ENCODE results near the gene NAT16.

The NAT16 gene

DNA sequence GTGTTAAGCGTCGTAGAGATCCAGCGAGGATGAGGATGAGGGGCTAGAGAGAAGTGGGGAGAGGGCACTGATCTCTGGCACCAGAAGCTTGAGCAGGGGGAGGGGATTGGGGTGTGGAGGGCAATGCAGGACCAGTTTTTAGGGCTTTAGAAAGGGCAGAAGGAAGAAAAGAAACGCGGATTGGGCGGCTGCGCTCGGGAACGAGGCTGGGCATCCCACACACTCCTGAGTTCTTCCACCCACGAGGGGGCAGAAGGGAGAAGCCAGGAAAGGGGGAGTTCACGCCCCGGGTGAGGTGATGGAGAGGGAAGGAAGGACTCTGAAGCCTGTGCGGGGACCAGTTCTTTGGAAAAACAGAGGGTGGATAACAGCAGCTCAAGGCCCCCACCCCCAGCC lies 8.7 kb downstream of the NAT16 start:
- Mint-ChIP-seq H3K4me1 (ENCODE audit: low read depth) (peaks cover 39% of the 10 kb centered on the region), H3K27me3 (ENCODE audit: low read depth) (peaks cover 87% of the 10 kb centered on the region), H3K4me3 (peak overlapping the region; percentile 44), H3K9me3 (no peaks in the 10 kb centered on the region), H3K36me3 (ENCODE audit: low read depth) (peaks cover 2% of the 10 kb centered on the region), H3K27ac (no peak overlapping the region)
- no peak for DNase-seq (ENCODE audit: low spot score)

DNA sequence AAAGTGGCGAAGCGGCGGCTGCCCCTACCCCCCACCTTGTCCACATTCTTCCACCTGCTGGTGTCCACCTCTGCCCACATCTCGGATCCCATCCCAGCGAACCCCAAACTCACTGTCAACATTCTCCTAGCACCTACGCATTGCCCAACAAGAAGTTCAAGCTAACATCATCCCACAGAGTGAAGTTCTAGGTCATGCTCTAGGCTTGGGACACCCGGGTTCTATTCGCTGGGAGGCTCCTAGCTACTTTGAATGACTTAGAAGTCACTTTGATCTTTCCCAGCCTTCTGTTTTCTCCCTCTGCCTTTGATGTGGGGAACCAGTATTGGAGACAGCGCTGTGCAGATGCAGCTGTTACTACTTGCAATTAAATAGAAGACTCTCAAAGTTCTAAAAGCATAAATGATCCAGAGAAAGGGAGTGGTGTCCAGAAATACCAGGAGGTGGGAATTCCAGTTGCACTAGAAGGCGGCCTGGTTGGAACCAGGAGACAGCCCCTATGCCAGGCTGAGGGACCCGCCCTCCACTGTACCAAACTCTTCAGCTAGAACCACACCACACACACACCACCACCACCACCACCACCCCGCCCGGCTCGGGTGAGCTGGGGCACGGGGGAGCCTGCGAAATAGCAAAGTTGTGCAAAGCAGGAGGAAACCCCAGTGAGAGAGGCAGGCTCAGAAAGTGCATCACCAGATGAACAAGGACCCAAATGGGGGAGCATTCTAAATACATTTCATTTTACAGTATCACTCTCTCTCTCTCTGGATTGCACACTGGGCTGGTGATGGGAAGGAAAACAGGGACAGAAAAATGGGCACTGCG lies 9.3 kb downstream of the NAT16 start:
- H3K27me3 Mint-ChIP-seq (ENCODE audit: low read depth) = peaks cover 87% of the 10 kb centered on the region
- H3K4me1 Mint-ChIP-seq (ENCODE audit: low read depth) = peaks cover 44% of the 10 kb centered on the region
- DNase-seq (ENCODE audit: low spot score) = no peak
- no peaks in the 10 kb centered on the region for H3K9me3 Mint-ChIP-seq
- peak overlapping the region; percentile 17 for H3K4me3 Mint-ChIP-seq
- H3K36me3 Mint-ChIP-seq (ENCODE audit: low read depth) = peaks cover 2% of the 10 kb centered on the region
- no peak overlapping the region for H3K27ac Mint-ChIP-seq

DNA sequence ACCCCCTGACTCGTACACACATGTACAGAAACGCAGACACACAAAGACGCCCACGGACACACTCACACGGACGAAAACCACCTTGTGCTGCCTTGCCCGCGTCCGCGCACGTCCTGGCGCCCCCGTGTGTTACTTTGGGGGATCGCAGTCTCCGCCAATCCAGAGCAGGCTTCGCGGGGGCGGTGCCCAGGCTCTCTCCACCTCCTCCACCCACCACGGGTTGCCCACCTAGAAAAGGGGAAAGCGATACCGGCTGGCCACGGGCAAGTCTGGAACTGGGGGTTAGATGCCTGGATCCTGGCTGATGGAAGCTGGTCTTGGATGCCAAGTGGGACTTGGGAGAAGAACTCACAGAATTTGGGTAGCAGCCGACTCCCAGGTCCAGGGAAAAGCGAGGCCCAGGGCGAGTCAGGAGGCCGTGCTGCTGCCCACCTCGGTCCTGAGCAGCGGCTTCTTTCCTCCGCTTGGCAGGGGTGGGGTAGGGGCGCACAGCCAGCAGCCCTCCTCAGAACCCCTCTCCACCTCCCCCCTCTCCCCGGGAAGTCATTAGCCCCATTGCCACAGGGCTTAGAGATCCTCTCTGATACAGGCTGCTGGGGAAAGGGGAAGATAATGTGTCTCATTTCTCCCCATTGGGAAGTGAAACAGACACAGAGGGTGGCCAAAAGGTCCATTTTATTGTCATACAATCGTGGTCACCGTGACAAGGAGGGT lies 10.1 kb downstream of the NAT16 start:
- H3K9me3 Mint-ChIP-seq = no peaks in the 10 kb centered on the region
- H3K36me3 Mint-ChIP-seq (ENCODE audit: low read depth) = peaks cover 2% of the 10 kb centered on the region
- H3K4me1 Mint-ChIP-seq (ENCODE audit: low read depth) = peaks cover 48% of the 10 kb centered on the region
- peaks cover 87% of the 10 kb centered on the region for H3K27me3 Mint-ChIP-seq (ENCODE audit: low read depth)
- DNase-seq (ENCODE audit: low spot score) = peak; percentile 78
- H3K27ac Mint-ChIP-seq = no peak overlapping the region
- peak overlapping the region; percentile 48 for H3K4me3 Mint-ChIP-seq

DNA sequence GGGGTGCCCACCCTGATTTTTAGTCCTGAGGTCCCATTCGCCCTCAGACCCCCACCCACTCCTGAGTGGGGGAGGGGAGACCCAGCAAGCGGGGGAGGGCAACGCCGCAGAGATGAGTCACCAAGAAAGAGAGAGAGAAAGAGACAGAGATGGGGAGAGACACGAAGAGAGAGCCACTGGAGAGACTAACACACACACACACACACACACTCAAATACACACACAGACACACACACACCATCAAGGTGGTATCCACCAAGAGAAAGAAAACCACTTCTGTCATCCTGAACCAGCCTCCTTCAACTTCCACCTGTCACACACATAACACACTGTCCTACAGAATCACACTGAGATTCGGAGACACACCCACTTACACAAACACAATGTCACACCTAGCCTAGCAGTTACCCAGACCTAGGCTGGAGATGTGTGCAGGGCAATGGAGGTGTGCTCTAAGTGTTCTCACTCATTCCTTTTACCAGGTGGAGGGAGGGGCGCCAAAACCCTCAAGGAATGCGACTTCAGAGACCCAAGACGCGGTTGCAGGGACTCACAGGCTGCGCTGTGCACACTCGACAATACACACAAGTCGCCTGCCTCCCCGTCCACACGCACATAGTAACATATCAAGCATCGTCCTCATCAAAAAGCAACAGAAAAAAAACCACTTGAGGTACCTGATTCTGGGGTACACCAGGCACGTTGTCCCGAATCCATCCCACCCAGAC lies 10.8 kb downstream of the NAT16 start:
- Mint-ChIP-seq H3K27ac (no peak overlapping the region), H3K4me3 (peak overlapping the region; percentile 48), H3K27me3 (ENCODE audit: low read depth) (peaks cover 86% of the 10 kb centered on the region), H3K4me1 (ENCODE audit: low read depth) (peaks cover 52% of the 10 kb centered on the region), H3K9me3 (no peaks in the 10 kb centered on the region), H3K36me3 (ENCODE audit: low read depth) (peaks cover 2% of the 10 kb centered on the region)
- no peak for DNase-seq (ENCODE audit: low spot score)

DNA sequence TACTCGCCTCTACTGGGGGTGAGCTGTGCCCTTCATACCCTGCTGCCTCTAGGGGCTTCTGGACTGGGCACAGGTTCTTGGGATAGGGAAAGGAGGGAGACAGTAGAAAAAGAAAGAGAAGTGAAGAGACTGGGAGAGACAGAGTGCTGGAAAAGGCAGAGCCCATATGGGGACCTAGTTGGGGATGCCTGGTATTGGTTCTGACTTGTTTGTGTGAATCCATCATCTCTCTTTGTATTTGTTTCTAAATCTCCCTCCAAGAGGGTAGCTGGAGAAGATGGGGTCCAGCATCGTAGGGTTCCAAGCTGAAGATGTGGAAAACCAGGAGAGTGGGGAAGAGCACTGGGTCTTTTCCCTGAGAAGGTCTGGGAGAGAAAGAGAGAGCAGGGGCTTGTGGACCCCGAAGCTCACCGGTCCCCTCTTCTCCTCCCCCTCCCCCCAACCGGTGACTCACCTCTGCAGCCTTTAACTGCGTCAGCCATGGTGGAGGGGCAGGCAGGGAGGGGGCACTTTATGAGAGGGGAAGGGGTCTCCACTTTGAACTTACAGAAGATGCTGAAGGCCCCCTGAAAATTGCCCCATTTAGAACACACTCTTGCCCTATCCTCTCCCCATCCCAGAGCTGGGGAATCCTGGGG lies 11.6 kb downstream of the NAT16 start:
- DNase-seq (ENCODE audit: low spot score) = no peak
- H3K27me3 Mint-ChIP-seq (ENCODE audit: low read depth) = peaks cover 81% of the 10 kb centered on the region
- peak overlapping the region; percentile 33 for H3K27ac Mint-ChIP-seq
- H3K4me3 Mint-ChIP-seq = no peak overlapping the region
- H3K36me3 Mint-ChIP-seq (ENCODE audit: low read depth) = no peaks in the 10 kb centered on the region
- H3K9me3 Mint-ChIP-seq = no peaks in the 10 kb centered on the region
- H3K4me1 Mint-ChIP-seq (ENCODE audit: low read depth) = peaks cover 47% of the 10 kb centered on the region

DNA sequence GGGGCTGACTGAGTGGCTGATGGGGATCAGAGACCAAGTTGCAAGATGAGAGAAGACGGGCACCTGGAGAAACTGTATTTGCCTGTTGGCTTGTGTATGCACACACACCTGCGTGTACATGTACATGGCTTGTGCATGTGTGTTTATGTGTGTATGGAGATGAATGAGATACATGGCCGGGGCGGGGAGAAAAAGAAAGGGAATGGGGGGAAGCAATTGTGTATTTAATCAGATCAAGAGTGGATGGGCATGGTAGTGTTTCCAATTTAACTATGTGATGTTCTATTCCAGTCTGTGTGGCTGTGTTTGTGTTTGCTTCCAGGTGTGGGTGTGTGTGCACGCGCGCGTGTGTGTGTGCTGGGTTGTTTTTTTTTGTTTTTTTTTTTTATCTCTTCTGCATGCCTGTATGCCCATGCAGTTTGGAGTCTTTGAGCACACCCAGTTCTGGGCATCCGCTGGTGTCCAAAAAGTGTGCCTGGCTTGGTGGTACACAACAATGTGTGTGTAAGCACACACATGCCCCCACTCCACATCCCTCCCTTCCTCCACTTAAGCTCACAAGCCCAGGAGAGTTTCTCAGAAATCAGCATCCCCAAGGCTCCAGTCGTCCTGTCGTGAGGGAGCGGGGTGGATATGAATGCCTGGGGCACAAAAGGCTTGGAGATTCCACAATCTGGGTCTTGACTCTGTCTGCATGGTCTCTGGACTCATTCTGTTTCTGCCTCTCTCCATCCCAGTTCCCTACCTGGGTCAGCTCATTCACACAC lies 12.3 kb downstream of the NAT16 start:
- DNase-seq (ENCODE audit: low spot score) = no peak
- peaks cover 47% of the 10 kb centered on the region for H3K4me1 Mint-ChIP-seq (ENCODE audit: low read depth)
- no peaks in the 10 kb centered on the region for H3K9me3 Mint-ChIP-seq
- no peaks in the 10 kb centered on the region for H3K36me3 Mint-ChIP-seq (ENCODE audit: low read depth)
- peaks cover 78% of the 10 kb centered on the region for H3K27me3 Mint-ChIP-seq (ENCODE audit: low read depth)
- H3K4me3 Mint-ChIP-seq = no peak overlapping the region
- no peak overlapping the region for H3K27ac Mint-ChIP-seq

DNA sequence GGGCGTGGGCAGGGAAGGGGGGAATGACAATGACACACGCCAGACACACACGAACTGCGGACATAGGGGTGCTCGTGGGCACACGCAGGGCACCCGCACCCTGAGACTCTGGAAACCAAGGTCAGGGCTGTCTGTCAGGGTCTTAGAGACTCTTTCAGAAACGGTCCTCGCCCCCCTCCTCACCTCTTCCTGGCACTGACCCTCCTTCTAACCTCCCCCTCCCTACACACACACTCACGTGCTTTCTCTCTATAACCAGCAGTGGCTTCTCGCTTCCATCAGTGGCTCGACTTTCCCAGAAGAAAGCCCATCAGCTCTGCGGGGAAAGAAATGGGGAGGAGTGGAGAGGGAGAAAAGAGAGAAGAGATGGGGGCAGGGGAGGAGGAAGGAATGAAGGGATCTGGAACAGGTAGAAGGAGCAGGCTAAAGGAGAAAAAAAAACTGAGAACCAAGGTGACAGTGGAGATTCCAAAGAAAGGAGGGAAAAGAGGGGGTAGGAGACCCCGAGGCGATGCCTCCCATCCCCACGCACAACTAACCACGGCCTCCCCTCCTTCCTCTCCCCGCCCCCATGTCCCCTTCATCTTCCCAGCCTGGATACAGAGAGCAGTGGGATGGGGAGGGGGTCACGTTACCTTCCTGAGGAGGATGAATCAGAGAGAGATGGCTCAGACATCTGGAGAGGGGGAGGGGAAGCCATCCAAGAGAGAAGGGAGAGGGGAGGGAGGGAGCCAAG lies 13.0 kb downstream of the NAT16 start:
- no peaks in the 10 kb centered on the region for H3K36me3 Mint-ChIP-seq (ENCODE audit: low read depth)
- peaks cover 78% of the 10 kb centered on the region for H3K27me3 Mint-ChIP-seq (ENCODE audit: low read depth)
- H3K27ac Mint-ChIP-seq = peak overlapping the region; percentile 41
- H3K4me3 Mint-ChIP-seq = no peak overlapping the region
- peaks cover 49% of the 10 kb centered on the region for H3K4me1 Mint-ChIP-seq (ENCODE audit: low read depth)
- no peaks in the 10 kb centered on the region for H3K9me3 Mint-ChIP-seq
- DNase-seq (ENCODE audit: low spot score) = no peak

DNA sequence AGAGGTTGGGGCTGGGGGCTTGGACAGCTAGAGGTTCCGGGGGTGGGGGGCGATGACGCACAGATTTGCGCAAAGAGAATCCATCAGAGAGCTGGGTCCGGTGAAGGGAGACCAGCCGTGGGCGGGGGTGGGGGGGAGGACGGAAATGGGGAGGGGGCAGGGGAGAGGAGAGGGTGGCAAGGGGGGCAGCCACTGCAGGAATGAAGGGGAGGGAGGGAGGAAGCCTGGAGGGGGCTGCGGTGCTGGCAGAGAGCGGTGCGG lies 13.5 kb downstream of the NAT16 start:
- H3K4me1 Mint-ChIP-seq (ENCODE audit: low read depth) = peaks cover 46% of the 10 kb centered on the region
- H3K27ac Mint-ChIP-seq = no peak overlapping the region
- no peaks in the 10 kb centered on the region for H3K9me3 Mint-ChIP-seq
- no peak overlapping the region for H3K4me3 Mint-ChIP-seq
- no peaks in the 10 kb centered on the region for H3K36me3 Mint-ChIP-seq (ENCODE audit: low read depth)
- DNase-seq (ENCODE audit: low spot score) = no peak
- H3K27me3 Mint-ChIP-seq (ENCODE audit: low read depth) = peaks cover 74% of the 10 kb centered on the region

DNA sequence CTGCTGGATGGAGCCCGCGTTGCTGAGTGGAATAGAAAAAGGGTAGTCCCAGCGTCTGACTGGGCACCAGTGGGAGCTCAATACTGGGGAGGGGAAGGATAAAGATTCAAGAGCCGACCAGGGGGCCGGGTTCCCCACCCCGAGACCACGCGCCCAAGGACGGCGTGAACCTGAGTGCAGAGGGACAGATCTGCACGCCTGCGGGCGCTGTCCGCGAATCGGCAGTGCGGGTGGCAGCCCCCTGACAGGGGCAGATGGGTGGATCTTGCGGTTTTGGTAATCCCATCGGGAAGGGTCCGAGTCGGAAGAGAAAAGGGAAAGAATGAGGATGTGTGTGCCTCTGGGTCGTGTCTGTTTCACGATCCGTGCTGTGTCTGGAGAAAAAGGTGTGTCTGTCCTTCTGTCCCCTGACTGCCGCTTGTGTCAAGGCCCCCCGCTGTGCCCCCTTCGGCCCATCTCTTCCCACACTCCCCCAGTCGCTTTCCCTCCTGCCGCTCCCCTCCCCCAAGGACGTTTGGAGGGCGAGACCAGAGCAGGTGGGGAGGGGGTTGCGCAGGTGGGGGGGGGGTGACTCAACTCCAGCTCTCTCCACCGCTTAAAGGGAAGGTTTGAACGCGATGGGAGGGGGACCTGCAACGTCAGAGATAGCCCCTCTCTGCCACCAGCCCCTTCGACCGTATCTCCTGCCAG lies 14.0 kb downstream of the NAT16 start:
- Mint-ChIP-seq H3K27ac (peak overlapping the region; percentile 73), H3K36me3 (ENCODE audit: low read depth) (no peaks in the 10 kb centered on the region), H3K4me1 (ENCODE audit: low read depth) (peaks cover 41% of the 10 kb centered on the region), H3K27me3 (ENCODE audit: low read depth) (peaks cover 69% of the 10 kb centered on the region), H3K9me3 (no peaks in the 10 kb centered on the region), H3K4me3 (peak overlapping the region; percentile 88)
- DNase-seq (ENCODE audit: low spot score) = no peak

DNA sequence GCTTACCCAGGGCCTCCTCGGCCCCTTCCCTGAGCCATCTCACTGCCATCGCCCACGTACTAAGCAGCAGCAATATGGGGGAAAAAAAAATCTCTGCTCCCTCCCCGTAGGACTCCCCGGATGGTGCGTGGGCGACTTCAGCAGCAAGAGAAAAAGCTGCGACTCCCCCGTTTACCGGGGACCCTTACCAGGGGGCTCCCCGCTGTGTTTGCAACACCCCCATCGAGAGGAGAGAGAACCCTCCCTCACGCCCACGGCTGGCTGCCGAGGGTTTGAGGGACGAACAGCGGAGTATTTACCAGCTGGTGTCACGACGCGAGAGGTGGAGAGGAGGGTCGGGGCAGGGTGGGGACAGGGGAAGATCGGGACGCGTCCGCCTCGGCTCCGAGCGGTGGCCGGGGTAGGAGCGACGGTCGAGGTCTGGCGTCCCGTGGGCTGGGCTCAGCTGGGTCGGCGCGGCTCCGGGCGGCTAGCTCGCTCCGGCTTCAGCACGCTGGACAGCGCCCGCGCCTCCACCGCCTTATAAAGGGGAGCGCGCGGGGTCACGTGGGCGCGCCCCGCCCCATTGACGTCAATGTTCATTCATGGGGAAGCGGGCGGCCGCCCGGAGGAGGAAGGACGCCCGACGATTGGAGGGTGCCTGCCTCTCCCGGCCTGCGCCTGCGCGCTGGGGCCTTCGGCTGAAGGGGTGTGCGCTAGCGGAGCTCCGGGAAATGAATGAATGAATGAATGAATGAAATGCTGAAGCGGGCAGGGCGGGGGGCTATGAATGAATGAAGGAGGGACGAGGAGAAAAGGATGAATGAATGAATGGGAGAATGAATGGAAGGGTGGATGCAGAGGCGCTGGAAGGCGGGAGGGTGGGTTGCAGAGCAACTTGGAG lies 14.8 kb downstream of the NAT16 start, which contains the start of gene VGF:
VGF (minus strand) TSS at position 495 of the 883 bp plus-strand sequence. CDS start 726 bp downstream, outside the sequence.
- peak; percentile 93 for DNase-seq (ENCODE audit: low spot score)
- Mint-ChIP-seq H3K4me1 (ENCODE audit: low read depth) (peaks cover 33% of the 10 kb centered on the region), H3K36me3 (ENCODE audit: low read depth) (no peaks in the 10 kb centered on the region), H3K27me3 (ENCODE audit: low read depth) (peaks cover 61% of the 10 kb centered on the region), H3K27ac (peak within 1 kb of the TSS; percentile 73), H3K4me3 (peak within 1 kb of the TSS; percentile 88), H3K9me3 (no peaks in the 10 kb centered on the region)

DNA sequence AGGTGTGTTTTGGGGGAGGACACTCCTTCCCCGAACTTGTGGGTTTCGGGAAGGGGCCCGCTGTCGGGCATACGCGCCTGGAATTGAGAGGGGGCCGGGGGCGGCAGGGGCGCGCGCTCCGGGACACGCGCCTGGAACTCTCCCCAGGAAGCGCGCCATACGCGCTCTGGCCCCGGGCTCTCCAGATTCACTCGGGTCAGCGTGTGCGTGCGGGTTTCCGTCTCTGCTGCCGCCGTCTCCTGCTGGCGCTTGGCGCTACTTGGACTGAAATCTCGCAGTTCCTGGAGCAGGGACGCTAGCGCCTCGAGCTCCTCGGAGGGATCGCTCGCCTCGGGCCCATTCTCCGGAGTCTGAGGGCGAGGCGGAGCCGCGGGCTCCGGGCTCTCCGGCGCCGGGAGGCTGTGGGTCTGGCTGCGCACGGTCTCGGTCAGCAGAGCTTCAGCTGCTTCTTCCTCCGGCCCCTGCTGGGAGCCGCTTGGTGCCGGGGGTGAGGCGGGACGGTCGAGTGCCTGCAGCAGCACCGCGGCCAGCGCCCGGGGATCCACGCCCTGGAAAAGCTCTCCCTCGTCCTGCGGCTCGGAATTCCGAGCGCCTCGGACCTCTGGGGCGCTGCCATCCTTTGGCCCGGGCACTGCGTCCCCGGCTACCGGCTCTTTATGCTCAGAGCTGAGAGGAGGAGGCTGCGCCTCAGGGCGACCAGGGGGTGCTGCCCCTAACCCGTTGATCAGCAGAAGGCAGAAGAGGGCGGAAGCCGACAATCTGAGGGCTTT lies 15.8 kb downstream of the NAT16 start:
- no peak for DNase-seq (ENCODE audit: low spot score)
- peak overlapping the region; percentile 45 for H3K4me3 Mint-ChIP-seq
- H3K27me3 Mint-ChIP-seq (ENCODE audit: low read depth) = peaks cover 51% of the 10 kb centered on the region
- H3K9me3 Mint-ChIP-seq = no peaks in the 10 kb centered on the region
- H3K4me1 Mint-ChIP-seq (ENCODE audit: low read depth) = peaks cover 26% of the 10 kb centered on the region
- H3K36me3 Mint-ChIP-seq (ENCODE audit: low read depth) = peaks cover 5% of the 10 kb centered on the region
- H3K27ac Mint-ChIP-seq = no peak overlapping the region
